Endometrial microvascular endothelial cells (primary cell): ENCODE data around the gene MED20. TPM values are rescaled to one million over a fixed set of nuclear protein-coding genes. Genes with fewer than 3 reads are reported as not detected.

ENCODE experiments used
- in situ Hi-C: cut with HindIII; loops from 2 replicates; pipeline ENCODE4 v1.10.0; 2017; ENCODE audit warnings: low sequenced_read_pairs, low pct_unique_long_range_greater_than_20kb; ENCODE audit errors: inconsistent ontology term
- total RNA-seq: library from RNA; depleted of rRNA; stranded (reverse); fragments of >200 nt; gene quantifications from one replicate; pipeline ENCODE4 v1.2.3, GENCODE V29; 2015; ENCODE audit errors: inconsistent ontology term

Gene MED20
- total RNA-seq, 1 donor from 2014 or later, result 30.9 TPM

GRCh38 chr6:41927253-41927652, 6.3 kb upstream of the MED20 start:
- in situ Hi-C loops, result loop anchor here (10.0 to 25.0 kb wide), 2 partner anchors 110 to 142 kb away; partner anchors contain the start of genes PRICKLE4 and TOMM6

- in situ Hi-C loops, result loop anchor here (10.0 kb wide), 1 partner anchor 137 kb away; the partner anchor contains the start of genes PRICKLE4 and TOMM6
Measured at GRCh38 chr6:41922154-41922553, 1.2 kb upstream of the MED20 start.

- in situ Hi-C loops, result loop anchor here (10.0 kb wide), 1 partner anchor 137 kb away; the partner anchor contains the start of genes PRICKLE4 and TOMM6
Measured at GRCh38 chr6:41921712-41921998, 716 bp upstream of the MED20 start.

- in situ Hi-C loops, result no loop called here
Measured at GRCh38 chr6:41917528-41917927, 3.4 kb downstream of the MED20 start.

- in situ Hi-C loops, result no loop called here
Measured at GRCh38 chr6:41914869-41915530, 5.9 kb downstream of the MED20 start.

GRCh38 chr6:41914343-41914742, 6.6 kb downstream of the MED20 start:
- in situ Hi-C loops, result no loop called here

GRCh38 chr6:41909727-41910126, 11.2 kb downstream of the MED20 start:
- in situ Hi-C loops, result no loop called here

- in situ Hi-C loops, result no loop called here
Measured at GRCh38 chr6:41901882-41902519, 18.9 kb downstream of the MED20 start.

GRCh38 chr6:41900861-41901260, 20.1 kb downstream of the MED20 start:
- in situ Hi-C loops, result no loop called here

- in situ Hi-C loops, result no loop called here
Measured at GRCh38 chr6:41896281-41896680, 24.7 kb downstream of the MED20 start.

- in situ Hi-C loops, result no loop called here
Measured at GRCh38 chr6:41895300-41896233, 25.4 kb downstream of the MED20 start, which contains the start of gene USP49. Gene USP49 (minus strand): TSS chr6:41895375. CDS start chr6:41806983, 88,392 bp downstream.

GRCh38 chr6:41894366-41895299, 26.3 kb downstream of the MED20 start:
- in situ Hi-C loops, result no loop called here

GRCh38 chr6:41892921-41893564, 27.9 kb downstream of the MED20 start:
- in situ Hi-C loops, result no loop called here

GRCh38 chr6:41887331-41887751, 33.6 kb downstream of the MED20 start:
- in situ Hi-C loops, result no loop called here

GRCh38 chr6:41885930-41886329, 35.0 kb downstream of the MED20 start:
- in situ Hi-C loops, result no loop called here

GRCh38 chr6:41884957-41885356, 36.0 kb downstream of the MED20 start:
- in situ Hi-C loops, result no loop called here

- in situ Hi-C loops, result no loop called here
Measured at GRCh38 chr6:41881506-41881905, 39.4 kb downstream of the MED20 start.

GRCh38 chr6:41878961-41879405, 42.0 kb downstream of the MED20 start:
- in situ Hi-C loops, result no loop called here
